MCF 10A (cell line): ENCODE results near the gene EFNA2. TPM values are rescaled to one million over a fixed set of nuclear protein-coding genes. Genes with fewer than 3 reads are reported as not detected.
A peak's percentile ranks its signal among the peaks of the same experiment; 100 is the strongest.

Source experiments
- BruUV-seq: library from RNA; stranded (reverse); fragments of 400-500 nt; replicated peaks from 2 replicates; lab custom pipeline; 2021; lab: Mats Ljungman, UMichigan
- CTCF ChIA-PET: fragments of 300-600 bp; sonication (Branson Sonifier 250); formaldehyde crosslinking; extraction: SDS; loops from one replicate; lab custom pipeline; 2021; ENCODE audit warnings: antibody characterized with exemption, inconsistent platforms; lab: Yijun Ruan, JAX
- POLR2A ChIA-PET: fragments of 300-600, 350-650 bp; sonication (Branson Sonifier 250); formaldehyde crosslinking; extraction: SDS; loops from one replicate; lab custom pipeline; 2020; ENCODE audit warnings: antibody characterized with exemption, inconsistent platforms; lab: Yijun Ruan, JAX
- DNase-seq: peaks from one replicate; pipeline ENCODE4 v3.0.0-alpha.2; 2018; ENCODE audit not compliant: unreplicated experiment
- H3K27ac Mint-ChIP-seq: one replicate; pipeline ENCODE4 v1.8.0; 2022; ENCODE audit warnings: mild to moderate bottlenecking, low read depth, mixed read lengths; ENCODE audit not compliant: unreplicated experiment
- H3K27me3 Mint-ChIP-seq: one replicate; pipeline ENCODE4 v1.8.0; 2022; ENCODE audit warnings: mixed read lengths; ENCODE audit not compliant: insufficient read depth, unreplicated experiment
- H3K36me3 Mint-ChIP-seq: one replicate; pipeline ENCODE4 v1.8.0; 2022; ENCODE audit warnings: mild to moderate bottlenecking, moderate library complexity, mixed read lengths; ENCODE audit not compliant: insufficient read depth, unreplicated experiment
- H3K4me1 Mint-ChIP-seq: one replicate; pipeline ENCODE4 v1.8.0; 2022; ENCODE audit warnings: mixed read lengths; ENCODE audit not compliant: insufficient read depth, unreplicated experiment
- H3K4me3 Mint-ChIP-seq: one replicate; pipeline ENCODE4 v1.8.0; 2022; ENCODE audit warnings: mild to moderate bottlenecking, moderate library complexity, mixed read lengths; ENCODE audit not compliant: unreplicated experiment
- H3K9me3 Mint-ChIP-seq: one replicate; pipeline ENCODE4 v1.8.0; 2022; ENCODE audit warnings: mixed read lengths; ENCODE audit not compliant: unreplicated experiment
- intact Hi-C: fragments of 100-400 bp; cut with micrococcal nuclease; formaldehyde crosslinking; loops from 2 replicates; pipeline ENCODE4 v1.14.1; 2022
- total RNA-seq: library from RNA; stranded (reverse); gene quantifications from 2 replicates; pipeline ENCODE4 v1.2.3, GENCODE V29; 2022
- TF ChIP-seq, protein P1 (sequence below): fragments of 200-600 bp; IDR thresholded peaks from one replicate; pipeline ENCODE4 v1.8.0; 2022; ENCODE audit warnings: antibody characterized with exemption, mild to moderate bottlenecking; ENCODE audit not compliant: unreplicated experiment

The EFNA2 gene
- total RNA-seq, 1 experiment from 2014 or later = not detected

DNA sequence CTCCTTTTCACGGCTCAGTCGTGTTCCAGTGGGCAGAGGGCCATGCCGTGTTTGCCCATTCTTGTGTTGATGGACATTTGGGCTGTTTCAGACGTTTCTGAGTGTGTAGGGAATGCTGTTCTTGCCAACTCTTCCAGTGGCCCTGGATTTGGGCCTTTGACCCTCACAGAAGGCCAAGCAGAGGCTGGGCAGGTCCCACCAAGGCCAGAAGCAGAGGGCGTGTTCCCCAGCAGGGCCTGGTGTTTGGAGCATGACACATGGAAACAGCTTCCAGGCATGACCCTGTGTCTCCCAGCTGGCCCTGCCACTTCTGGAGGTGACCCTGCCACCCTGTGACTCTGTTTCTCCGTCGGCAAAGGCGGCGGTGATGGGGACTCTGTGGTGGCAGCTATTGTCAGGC, 35.9 kb downstream of the EFNA2 start:
- Mint-ChIP-seq H3K4me1 (peaks cover 6% of the 10 kb centered on the region), H3K9me3 (no peaks in the 10 kb centered on the region), H3K27ac (no peak overlapping the region), H3K4me3 (no peak overlapping the region), H3K36me3 (peaks cover 6% of the 10 kb centered on the region), H3K27me3 (peaks cover 12% of the 10 kb centered on the region)
- TF ChIP-seq, protein P1, sequence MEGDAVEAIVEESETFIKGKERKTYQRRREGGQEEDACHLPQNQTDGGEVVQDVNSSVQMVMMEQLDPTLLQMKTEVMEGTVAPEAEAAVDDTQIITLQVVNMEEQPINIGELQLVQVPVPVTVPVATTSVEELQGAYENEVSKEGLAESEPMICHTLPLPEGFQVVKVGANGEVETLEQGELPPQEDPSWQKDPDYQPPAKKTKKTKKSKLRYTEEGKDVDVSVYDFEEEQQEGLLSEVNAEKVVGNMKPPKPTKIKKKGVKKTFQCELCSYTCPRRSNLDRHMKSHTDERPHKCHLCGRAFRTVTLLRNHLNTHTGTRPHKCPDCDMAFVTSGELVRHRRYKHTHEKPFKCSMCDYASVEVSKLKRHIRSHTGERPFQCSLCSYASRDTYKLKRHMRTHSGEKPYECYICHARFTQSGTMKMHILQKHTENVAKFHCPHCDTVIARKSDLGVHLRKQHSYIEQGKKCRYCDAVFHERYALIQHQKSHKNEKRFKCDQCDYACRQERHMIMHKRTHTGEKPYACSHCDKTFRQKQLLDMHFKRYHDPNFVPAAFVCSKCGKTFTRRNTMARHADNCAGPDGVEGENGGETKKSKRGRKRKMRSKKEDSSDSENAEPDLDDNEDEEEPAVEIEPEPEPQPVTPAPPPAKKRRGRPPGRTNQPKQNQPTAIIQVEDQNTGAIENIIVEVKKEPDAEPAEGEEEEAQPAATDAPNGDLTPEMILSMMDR = no peak
- BruUV-seq = no TSS peak
- ChIA-PET POLR2A (no interaction called here), CTCF (no interaction called here)
- intact Hi-C loops = no loop called here
- no peak for DNase-seq

DNA sequence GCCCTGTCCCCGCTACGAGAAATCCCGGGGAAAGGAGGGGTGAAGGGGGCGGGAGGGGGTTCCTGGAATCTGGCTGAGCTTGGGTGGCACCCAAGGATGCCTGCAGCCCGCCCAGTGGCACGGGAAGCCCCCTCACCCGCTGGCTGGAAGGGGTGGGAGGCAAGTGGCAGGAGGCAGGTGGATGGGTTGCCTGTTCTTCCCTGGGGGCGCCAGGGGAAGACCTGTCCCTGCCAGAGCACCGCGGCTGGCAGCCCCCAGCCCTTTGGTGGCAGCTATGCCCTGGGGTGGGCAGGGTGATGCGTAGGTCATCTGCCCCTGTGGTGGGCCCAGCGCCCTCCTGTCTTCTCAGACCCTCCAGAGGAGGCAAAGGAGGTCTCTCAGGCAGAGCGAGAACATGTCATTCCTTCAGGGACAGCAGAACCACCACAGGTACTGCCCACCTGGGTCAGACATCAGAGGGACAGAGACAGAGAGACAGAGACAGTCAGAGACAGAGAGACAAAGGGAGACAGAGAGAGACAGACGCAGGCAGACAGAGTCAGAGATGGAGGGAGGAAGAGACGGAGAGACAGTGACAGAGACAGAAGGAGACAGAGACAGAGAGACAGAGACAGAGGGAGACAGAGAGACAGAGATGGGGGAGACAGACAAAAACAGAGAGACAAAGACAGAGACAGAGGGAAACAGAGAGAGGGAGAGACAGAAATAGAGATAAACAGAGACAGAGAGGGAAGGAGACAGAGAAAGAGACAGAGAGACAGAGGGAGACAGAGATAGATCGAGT, 36.7 kb downstream of the EFNA2 start:
- ChIA-PET POLR2A (no interaction called here), CTCF (interaction anchor here (0.6 kb wide), 1 partner anchor 623 kb away, joined by 4 read pairs; no protein-coding TSS in a partner anchor)
- no peak for DNase-seq
- H3K4me3 Mint-ChIP-seq = no peak overlapping the region
- H3K4me1 Mint-ChIP-seq = peaks cover 6% of the 10 kb centered on the region
- H3K27me3 Mint-ChIP-seq = peaks cover 12% of the 10 kb centered on the region
- H3K9me3 Mint-ChIP-seq = no peaks in the 10 kb centered on the region
- H3K36me3 Mint-ChIP-seq = peaks cover 6% of the 10 kb centered on the region
- intact Hi-C loops = no loop called here
- no peak overlapping the region for H3K27ac Mint-ChIP-seq
- TF ChIP-seq, protein P1 = no peak
- BruUV-seq = no TSS peak

DNA sequence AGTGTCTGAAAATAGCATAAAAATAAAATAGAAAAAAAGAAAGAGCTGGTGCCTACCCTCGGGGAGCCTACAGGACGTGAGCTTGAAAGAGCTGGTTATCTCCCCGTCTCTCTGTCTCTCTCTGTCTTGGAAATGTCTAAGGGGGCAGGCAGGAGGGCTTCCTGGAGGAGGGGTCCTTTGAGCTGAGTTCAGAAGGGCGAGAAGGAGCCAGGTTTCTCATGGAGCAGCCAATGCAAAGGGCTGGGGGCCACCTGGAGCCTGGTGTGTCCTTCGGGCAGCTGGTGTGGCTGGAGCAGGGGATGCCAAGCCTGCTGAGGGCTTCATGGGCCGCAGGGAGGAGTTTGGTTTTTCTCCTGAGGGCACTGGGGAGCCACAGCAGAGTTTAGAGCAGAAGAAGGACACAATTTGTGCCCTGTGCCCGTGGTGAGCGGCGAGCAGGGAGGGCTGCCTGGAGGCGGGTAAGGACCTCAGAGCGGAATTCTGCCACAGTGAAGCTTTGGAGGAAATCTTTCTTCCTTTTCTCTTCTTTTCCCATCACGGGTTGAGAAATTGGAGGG, 38.7 kb downstream of the EFNA2 start:
- Mint-ChIP-seq H3K27ac (no peak overlapping the region), H3K36me3 (peaks cover 3% of the 10 kb centered on the region), H3K4me3 (peak overlapping the region; percentile 38), H3K4me1 (peaks cover 6% of the 10 kb centered on the region), H3K9me3 (no peaks in the 10 kb centered on the region), H3K27me3 (peaks cover 12% of the 10 kb centered on the region)
- DNase-seq = no peak
- POLR2A ChIA-PET = interaction anchor here (1.5 kb wide), 1 partner anchor 9 kb away, joined by 3 read pairs; no protein-coding TSS in a partner anchor
- TF ChIP-seq, protein P1 = no peak
- intact Hi-C loops = no loop called here
- CTCF ChIA-PET = interaction anchor here (0.7 kb wide), 1 partner anchor 11 kb away, joined by 3 read pairs; no protein-coding TSS in a partner anchor
- BruUV-seq = no TSS peak
